ENCODE data around the gene RAD51B. TPM values are rescaled to one million over a fixed set of nuclear protein-coding genes. Genes with fewer than 3 reads are reported as not detected.

Gene RAD51B
- total and polyA plus RNA-seq, 2 of the 13 experiments (the other 11 are each of a cell fraction or from before 2014, with no cell fraction given), result 7.0 to 9.5 TPM

GRCh38 chr14:68394764-68395143 lies 575.2 kb downstream of the RAD51B start (continued):
- TF ChIP-seq ZNF318 (CRISPR knock-in tag; IDR thresholded peaks at IDR 0.05), result no peak
- no peak for TF ChIP-seq JUND (CRISPR knock-in tag; IDR thresholded peaks at IDR 0.05)
- TF ChIP-seq NFE2L1 (CRISPR knock-in tag; IDR thresholded peaks at IDR 0.05; ENCODE audit: borderline replicate concordance), result no peak
- TF ChIP-seq CBX5 (CRISPR knock-in tag; IDR thresholded peaks at IDR 0.05; ENCODE audit: borderline replicate concordance), result no peak
- TF ChIP-seq ZNF530 (CRISPR knock-in tag; IDR thresholded peaks at IDR 0.05; ENCODE audit: low read depth), result no peak
- no peak for TF ChIP-seq FOXO4 (CRISPR knock-in tag; conservative IDR thresholded peaks at IDR 0.05)

Data from HepG2 (cell line).